ENCODE measurements around the gene RAI2. TPM values are rescaled to one million over a fixed set of nuclear protein-coding genes. Genes with fewer than 3 reads are reported as not detected.
"Not testable (repeated sequence)": the region's sequence is repeated elsewhere in the genome, so short reads cannot be mapped to it uniquely, and the experiment has no call there.

Gene RAI2
- total RNA-seq, 1 donor from 2014 or later = 18.1 TPM

DNA sequence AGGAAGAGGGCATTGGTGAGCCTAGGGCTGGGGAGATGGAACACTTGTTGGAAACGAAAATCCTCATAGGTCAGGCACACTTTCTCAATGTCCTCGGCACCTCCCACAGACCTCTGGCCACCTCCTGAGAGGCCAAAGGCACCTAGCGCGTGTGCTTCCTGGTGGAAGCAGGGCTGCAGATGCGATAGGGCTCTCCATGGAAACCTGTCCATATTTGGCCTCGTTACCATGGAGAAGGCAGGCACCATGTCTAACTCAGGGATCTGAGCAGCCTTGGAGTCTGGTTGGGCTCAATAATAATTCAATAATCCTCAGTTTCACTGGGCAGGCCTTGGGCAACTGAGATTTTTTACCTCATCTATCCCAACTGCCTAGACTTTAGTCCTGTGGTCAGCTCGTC lies 58.3 kb downstream of the RAI2 start:
- ATAC-seq (ENCODE audit: poor library complexity) (no peak), DNase-seq (no peak)

DNA sequence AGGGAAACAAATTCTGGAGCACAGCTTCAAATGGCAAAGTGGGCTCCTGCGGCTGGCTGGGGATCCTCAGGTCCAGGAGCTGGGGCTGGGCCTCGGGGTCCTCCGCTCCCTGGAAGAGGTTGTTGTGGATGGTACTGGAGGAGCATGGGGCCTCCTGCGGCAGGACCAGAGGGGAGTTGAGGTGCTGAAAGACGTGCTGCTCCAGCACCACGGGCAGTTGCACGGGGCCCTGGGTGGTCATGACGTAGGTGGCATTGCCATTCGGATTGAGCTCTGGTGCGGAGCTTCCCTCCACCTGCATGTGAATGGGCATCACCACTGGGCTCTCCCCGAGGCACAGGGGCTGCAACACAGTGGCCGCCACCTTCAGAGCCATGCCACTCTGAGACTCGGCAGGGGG lies 59.7 kb downstream of the RAI2 start:
- ATAC-seq (ENCODE audit: poor library complexity) (no peak), DNase-seq (no peak)
- intact Hi-C loops (cut with DNase I) = no loop called here

More for the DNA sequence above, 58.3 kb downstream of the RAI2 start:
- intact Hi-C loops (cut with DNase I) = no loop called here

DNA sequence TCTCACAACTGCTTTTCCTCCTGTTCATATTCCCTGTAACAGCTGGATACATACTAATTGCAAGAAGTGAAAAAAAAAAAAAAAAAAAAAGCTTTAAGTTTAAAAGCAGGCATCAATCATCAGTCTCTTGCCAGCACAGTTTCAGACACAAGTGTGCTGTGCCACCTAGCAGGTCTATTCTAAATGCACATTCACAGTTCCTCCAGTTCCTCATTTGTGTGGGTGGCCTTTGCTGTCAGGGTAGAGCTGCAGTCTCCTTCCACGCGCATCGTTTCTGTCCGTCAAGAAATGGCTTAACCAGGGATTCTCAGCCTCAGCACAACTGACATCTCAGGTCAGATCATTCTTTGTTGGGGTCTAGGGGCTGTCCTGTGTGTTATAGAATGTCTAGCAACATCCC lies 62.2 kb downstream of the RAI2 start:
- ATAC-seq (ENCODE audit: poor library complexity) = no peak

DNA sequence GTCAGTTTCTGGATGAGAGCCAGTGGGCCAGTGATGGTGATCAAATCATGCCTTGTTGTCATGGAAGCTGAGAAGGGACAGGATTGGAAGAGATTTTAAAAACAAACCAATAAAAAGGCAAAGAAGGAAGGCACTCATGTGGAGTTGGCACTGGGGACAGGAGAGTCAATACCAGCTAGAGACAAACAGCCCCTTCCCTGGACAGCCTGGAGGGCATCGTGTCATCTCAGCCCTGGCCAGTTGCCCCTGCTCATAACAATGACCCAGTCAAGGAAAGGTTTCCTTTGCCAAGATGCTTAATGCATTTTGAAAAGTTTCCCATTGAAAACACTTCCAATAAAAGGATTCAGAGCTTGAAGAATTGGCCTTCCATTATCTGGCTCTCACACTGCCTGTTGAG lies 68.3 kb downstream of the RAI2 start:
- no peak for ATAC-seq (ENCODE audit: poor library complexity)
- DNase-seq = no peak
- intact Hi-C loops (cut with DNase I) = no loop called here

More for the DNA sequence above, 62.2 kb downstream of the RAI2 start:
- intact Hi-C loops (cut with DNase I) = no loop called here
- no peak for DNase-seq

DNA sequence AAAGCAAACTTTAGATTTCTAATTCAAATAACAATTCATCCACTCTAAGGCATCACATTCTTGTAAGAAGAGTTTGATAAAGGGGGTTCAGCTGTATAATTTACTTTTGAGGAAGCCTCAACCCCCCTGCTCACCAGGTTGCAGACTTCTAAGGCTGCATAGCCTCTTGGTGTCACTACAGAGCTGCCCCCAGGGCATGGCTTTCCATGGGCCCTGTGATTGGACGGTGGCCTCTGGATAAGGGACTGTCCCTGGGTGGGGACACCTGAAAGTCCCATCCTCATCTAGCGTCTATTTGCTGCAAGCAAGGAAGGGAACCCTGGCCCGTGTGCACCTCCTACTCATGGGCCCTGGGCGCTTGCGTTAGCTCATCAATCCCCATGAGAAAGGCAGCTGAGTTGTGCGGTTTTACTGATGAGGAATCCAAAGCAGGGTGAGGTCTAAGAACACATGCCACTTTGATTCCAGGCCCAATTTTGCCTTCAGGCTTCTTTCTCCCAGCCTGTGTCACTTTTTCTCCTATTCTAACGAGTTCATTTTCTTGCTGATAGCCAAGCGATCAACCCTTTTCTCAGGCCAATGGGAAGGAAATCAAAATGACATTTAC lies 72.0 kb downstream of the RAI2 start:
- DNase-seq (no peak), ATAC-seq (ENCODE audit: poor library complexity) (no peak)
- intact Hi-C loops (cut with DNase I) = no loop called here

DNA sequence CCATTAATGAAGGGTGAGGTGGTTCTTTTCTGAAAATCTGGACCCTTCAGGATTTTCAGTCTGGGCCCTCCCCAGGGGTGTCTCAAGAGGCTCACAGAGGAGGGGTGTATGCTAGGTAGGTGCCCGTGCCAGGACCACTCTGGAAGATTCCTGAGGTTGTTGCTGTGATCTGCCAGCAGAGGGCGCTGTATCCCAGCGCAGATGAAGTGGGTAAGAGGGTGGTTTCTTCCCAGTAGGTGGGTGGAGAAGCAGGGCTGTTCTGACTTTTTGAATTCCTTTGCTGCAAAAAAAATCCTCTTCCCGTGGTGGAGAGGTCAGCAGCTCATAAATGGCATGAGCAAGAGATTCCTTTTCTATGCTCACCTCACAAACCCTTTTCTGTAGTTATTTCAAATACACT lies 72.7 kb downstream of the RAI2 start:
- ATAC-seq (ENCODE audit: poor library complexity) (peak; percentile 69), DNase-seq (peak; percentile 52)
- intact Hi-C loops (cut with DNase I) = no loop called here

DNA sequence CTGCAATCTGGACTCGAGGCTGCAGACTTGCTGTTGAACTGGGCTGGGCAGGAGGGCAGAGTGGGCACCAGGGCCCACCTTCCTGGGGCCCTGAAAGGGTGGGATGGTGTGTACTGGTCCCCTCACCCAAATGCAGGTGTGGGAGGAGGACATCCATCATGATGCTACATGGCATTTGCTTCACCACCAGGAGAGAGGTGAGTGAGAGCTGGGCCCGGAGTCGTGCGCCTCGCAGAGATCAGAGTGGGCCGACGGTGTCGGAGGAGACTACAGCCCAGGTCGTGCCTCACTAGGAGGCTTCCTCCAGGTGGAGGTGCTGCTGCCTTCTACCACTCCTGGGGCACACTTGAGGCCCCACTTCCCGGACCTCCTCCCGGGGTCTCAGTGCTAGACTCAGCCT lies 73.5 kb downstream of the RAI2 start:
- no peak for DNase-seq
- intact Hi-C loops (cut with DNase I) = no loop called here
- ATAC-seq (ENCODE audit: poor library complexity) = no peak

DNA sequence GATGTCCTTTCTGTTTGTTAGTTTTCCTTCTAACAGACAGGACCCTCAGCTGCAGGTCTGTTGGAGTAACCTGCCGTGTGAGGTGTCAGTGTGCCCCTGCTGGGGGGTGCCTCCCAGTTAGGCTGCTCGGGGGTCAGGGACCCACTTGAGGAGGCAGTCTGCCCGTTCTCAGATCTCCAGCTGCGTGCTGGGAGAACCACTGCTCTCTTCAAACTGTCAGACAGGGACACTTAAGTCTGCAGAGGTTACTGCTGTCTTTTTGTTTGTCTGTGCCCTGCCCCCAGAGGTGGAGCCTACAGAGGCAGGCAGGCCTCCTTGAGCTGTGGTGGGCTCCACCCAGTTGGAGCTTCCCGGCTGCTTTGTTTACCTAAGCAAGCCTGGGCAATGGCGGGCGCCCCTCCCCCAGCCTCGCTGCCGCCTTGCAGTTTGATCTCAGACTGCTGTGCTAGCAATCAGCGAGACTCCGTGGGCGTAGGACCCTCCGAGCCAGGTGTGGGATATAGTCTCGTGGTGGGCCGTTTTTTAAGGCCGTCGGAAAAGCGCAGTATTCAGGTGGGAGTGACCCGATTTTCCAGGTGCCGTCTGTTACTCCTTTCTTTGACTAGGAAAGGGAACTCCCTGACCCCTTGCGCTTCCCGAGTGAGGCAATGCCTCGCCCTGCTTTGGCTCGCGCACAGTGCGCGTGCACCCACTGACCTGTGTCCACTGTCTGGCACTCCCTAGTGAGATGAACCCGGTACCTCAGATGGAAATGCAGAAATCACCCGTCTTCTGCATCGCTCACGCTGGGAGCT lies 74.3 kb downstream of the RAI2 start:
- ATAC-seq (ENCODE audit: poor library complexity); intact Hi-C loops (cut with DNase I); DNase-seq: not testable (repeated sequence)

DNA sequence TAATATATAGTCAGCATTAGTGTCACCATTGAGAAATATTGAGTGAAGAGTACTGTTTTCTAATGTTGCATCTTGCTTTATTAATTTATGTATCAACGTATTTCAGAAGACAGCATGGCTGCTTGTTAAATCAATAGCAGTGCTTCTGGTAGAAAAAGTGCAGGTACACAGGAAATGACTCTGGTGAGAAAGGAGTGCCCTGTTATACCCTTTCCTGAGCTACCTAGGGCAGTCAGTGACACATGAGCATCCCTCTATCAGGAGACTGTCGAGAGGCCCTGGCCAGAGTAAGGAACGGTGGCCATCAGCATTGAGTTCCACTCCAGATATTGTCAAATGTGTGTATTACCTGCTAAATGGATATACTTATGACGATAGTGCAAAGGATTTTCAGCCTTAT lies 81.7 kb downstream of the RAI2 start:
- intact Hi-C loops (cut with DNase I) = no loop called here
- ATAC-seq (ENCODE audit: poor library complexity) = no peak
- DNase-seq = no peak

DNA sequence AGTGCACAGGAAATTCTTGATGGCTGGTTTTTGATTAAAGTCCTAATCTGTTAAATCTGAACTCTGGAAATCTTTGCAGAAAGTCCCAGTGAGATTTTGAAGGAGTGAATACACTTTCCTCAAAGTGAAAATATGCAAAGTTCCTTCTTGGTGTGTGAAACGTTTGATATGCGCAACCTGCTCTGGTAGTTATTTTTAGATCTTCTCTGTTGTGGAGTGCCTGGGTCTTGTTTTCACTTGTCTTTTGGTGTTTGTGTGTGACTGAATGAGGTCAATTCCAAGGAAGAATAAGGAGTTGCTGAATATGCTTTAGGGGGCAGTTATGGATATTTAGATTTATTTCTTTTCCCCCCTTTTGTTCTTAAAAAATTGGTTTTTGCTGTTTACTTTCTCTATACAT lies 82.1 kb downstream of the RAI2 start:
- DNase-seq = no peak
- intact Hi-C loops (cut with DNase I) = no loop called here
- ATAC-seq (ENCODE audit: poor library complexity) = no peak

DNA sequence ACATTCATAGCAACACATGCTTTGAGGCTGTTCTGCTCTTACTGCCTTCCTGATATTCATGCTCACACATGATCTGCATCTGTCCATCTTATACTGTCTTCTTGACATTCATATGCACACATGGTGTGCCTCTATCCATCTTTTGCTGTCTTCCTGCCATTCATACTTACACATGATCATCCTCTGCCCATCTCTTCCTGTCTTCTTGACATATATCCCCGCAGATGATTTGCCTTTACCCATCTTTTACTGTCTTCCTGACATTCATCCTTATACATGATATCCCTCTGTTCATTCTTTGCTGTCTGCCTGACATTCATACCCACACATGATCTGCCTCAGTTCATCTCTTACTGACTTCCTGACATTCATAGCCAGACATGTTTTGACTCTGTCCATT lies 87.0 kb downstream of the RAI2 start:
- no peak for ATAC-seq (ENCODE audit: poor library complexity)
- intact Hi-C loops (cut with DNase I) = no loop called here

DNA sequence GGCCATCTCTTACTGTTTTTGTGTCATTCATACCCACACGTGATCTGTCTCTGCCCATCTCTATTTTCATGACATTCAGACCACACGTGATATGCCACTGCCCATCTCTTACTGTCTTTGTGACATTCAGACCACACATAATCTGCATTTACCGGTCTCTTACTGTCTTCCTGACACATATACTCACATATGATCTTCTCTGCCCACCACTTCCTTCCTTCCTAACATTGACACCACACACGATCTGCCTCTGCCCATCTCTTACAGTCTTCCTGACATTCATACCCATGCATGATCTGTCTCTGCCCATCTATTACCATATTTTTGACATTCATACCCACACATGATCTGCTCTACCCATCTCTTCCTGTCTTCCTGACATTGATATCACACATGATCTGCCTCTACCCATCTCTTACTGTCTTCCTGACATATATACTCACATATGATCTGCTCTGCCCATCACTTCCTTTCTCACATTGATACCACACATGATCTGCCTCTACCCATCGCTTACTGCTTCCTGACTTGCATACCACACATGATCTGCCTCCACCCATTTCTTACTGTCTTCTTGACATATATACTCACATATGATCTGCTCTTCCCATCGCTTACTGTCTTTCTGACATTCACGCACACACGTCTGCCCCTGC lies 87.7 kb downstream of the RAI2 start:
- intact Hi-C loops (cut with DNase I) = no loop called here
- DNase-seq (no peak), ATAC-seq (ENCODE audit: poor library complexity) (no peak)

More for the DNA sequence above, 87.0 kb downstream of the RAI2 start:
- DNase-seq = no peak

DNA sequence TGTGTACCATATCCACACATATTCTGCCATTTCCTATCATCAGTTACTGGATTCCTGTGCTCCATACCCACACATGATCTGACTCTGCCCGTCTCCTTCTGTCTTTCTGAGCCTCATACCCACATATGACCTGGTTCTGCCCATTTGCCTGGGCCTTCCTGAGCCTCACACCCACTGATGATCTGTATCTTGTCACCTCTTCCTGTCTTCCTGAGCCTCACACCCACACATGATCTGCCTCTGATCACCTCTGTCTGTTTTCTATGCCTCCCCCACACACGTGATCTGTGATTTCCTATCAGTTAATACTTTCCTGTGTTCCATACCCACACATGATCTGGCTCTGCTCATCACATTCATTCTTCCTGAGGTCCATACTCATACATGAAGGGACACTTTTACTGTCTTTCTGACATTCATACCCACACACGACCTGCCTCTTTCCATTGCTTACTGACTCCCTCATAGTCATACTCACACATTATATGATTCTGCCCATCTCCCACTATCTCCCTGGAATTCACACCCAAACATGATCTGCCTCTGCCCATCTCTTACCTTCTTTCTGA lies 91.3 kb downstream of the RAI2 start:
- intact Hi-C loops (cut with DNase I) = no loop called here
- ATAC-seq (ENCODE audit: poor library complexity) (no peak), DNase-seq (no peak)

DNA sequence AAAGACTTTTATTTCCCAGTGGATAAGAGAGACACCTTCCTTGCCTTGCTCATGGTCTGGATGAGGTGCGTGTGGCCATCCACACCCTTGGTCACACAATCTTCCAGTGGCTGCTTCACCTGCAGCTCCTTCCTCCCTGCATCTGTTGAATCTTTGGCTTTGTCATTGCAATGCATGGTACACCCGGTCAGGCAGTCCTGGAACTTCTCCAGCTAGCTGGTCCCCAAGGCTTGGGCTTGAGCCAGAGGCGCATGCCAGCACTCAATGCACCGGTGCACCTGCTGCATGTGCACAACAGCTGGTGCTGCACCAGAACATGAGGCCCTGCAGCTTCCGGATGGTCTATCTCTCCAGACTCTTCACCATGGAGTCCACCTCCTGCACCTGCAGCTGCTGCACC lies 92.1 kb downstream of the RAI2 start:
- no peak for ATAC-seq (ENCODE audit: poor library complexity)
- intact Hi-C loops (cut with DNase I) = no loop called here
- no peak for DNase-seq

DNA sequence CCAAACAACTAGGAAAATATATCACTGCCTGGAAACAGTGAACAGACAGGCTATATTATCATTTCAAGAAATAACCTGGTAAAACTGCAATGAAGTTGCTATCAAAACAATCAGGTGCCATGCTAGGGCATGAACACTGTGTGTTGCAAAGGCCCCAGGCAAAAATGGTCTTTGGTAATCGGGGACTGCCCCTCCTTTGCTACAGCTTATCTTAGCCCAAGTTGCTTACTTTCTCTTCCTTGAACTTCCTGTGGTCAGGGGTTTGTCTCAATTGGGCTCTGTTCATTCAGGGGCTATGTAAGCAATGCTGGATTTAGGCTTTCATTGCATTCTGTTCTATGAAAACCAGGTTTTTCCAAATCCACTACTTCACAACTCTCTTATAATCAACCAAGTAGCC lies 93.4 kb downstream of the RAI2 start:
- intact Hi-C loops (cut with DNase I) = no loop called here
- DNase-seq = no peak
- ATAC-seq (ENCODE audit: poor library complexity) = no peak

DNA sequence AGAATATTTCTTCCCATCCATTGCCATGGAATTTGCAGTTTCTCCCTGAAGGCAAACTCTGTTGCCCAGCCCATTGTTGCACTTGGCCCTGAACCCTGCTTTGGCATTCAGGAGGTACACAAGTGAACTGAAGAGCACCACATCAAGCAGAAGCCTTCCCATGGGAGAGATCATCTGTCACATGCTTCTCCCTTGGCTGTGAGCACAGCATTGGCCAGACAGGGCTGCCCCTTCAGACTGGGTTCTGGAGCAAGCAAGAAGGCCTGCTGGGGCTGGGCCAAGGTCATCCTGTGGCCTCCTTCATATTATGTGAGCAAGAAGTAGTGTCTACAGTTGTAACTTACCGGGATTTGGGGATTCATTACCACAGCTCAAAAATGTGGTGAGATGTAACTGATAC lies 101.1 kb downstream of the RAI2 start:
- intact Hi-C loops (cut with DNase I) = no loop called here
- DNase-seq (no peak), ATAC-seq (ENCODE audit: poor library complexity) (no peak)

DNA sequence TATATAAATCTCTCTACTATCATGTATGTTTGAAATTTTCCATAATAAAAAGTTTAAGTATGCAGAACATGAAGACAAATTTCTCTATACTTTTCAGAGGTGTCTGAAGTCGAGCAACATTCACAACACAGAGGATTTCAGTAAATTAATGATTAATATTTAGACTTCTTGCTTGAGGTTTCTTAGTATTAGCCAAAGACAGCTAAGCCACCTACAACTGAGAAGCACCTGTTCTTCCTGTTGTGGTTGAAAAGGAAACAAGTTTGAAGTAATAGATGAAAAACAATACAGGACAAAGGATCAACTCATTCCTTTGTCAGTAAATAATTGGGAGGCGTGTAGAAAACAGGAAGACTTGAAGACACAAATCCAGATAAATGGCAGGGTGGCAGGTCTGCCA lies 102.7 kb downstream of the RAI2 start:
- DNase-seq (no peak), ATAC-seq (ENCODE audit: poor library complexity) (no peak)
- intact Hi-C loops (cut with DNase I) = no loop called here

DNA sequence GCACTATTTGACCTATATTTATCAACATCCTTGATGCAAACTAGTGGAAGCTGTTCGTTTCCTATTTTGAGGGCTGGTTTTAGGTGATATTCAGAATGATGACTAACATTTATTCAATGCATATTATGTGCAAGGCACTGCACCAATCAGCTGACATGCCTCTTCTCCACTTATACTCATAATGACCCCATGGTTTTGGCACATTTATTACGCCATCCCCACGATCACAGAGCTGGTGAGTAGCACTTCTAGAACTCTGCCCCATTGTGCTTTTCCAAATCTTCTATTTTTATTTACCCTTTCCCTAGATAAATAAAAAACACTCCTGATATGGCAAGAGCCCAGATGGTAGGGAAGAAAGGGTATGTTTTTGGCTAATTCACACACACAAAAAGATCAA lies 110.7 kb downstream of the RAI2 start:
- intact Hi-C loops (cut with DNase I) = no loop called here
- no peak for ATAC-seq (ENCODE audit: poor library complexity)
- DNase-seq = no peak

Data from Right ventricle myocardium superior (tissue), 1 donor.